HUES48 (cell line): ENCODE data around the gene HGFAC.

Source experiments
- H3K27ac ChIP-seq: one replicate; pipeline ENCODE4 v1.7.0; 2013; ENCODE audit warnings: low read depth, low read length, inconsistent platforms
- H3K27me3 ChIP-seq: 2 replicates; pipeline ENCODE4 v1.6.1; 2013; ENCODE audit warnings: mild to moderate bottlenecking, low read length; ENCODE audit not compliant: control insufficient read depth, insufficient read depth
- H3K36me3 ChIP-seq: 2 replicates; pipeline ENCODE4 v1.6.1; 2013; ENCODE audit warnings: low read length; ENCODE audit not compliant: control insufficient read depth, insufficient read depth
- H3K4me1 ChIP-seq: 2 replicates; pipeline ENCODE4 v1.6.1; 2013; ENCODE audit warnings: mild to moderate bottlenecking, low read length; ENCODE audit not compliant: control insufficient read depth, insufficient read depth
- H3K4me3 ChIP-seq: 2 replicates; pipeline ENCODE4 v1.5.1; 2013; ENCODE audit warnings: mild to moderate bottlenecking, low read depth, low read length
- H3K9ac ChIP-seq: 2 replicates; pipeline ENCODE4 v1.6.1; 2013; ENCODE audit warnings: mild to moderate bottlenecking, low read depth, low read length, moderate library complexity
- H3K9me3 ChIP-seq: 2 replicates; pipeline ENCODE4 v1.6.1; 2013; ENCODE audit warnings: low read length; ENCODE audit not compliant: control insufficient read depth, insufficient read depth

Gene HGFAC

GRCh38 chr4:3464349-3464905 is 22.7 kb downstream of the HGFAC start:
- Histone ChIP-seq H3K9ac (no peak overlapping the region), H3K4me1 (no peaks in the 10 kb centered on the region), H3K27ac (no peak overlapping the region), H3K9me3 (no peaks in the 10 kb centered on the region; the same call in 1 of the 2 replicates), H3K4me3 (no peak overlapping the region), H3K36me3 (no peaks in the 10 kb centered on the region), H3K27me3 (peaks cover 53% of the 10 kb centered on the region)

GRCh38 chr4:3464911-3465697 is 23.3 kb downstream of the HGFAC start:
- H3K9ac ChIP-seq, result no peak overlapping the region
- H3K27ac ChIP-seq, result no peak overlapping the region
- no peaks in the 10 kb centered on the region for H3K36me3 ChIP-seq
- H3K27me3 ChIP-seq, result peaks cover 54% of the 10 kb centered on the region
- H3K4me1 ChIP-seq, result no peaks in the 10 kb centered on the region
- no peak overlapping the region for H3K4me3 ChIP-seq
- H3K9me3 ChIP-seq, result no peaks in the 10 kb centered on the region; the same call in 1 of the 2 replicates

- H3K9me3 ChIP-seq, result no peaks in the 10 kb centered on the region; the same call in 1 of the 2 replicates
- no peak overlapping the region for H3K4me3 ChIP-seq
- no peaks in the 10 kb centered on the region for H3K36me3 ChIP-seq
- H3K27ac ChIP-seq, result no peak overlapping the region
- no peak overlapping the region for H3K9ac ChIP-seq
- H3K4me1 ChIP-seq, result no peaks in the 10 kb centered on the region
- peaks cover 55% of the 10 kb centered on the region for H3K27me3 ChIP-seq
These were observed 24.2 kb downstream of the HGFAC start for GRCh38 chr4:3465698-3466671.

GRCh38 chr4:3466691-3467600 is 25.2 kb downstream of the HGFAC start:
- Histone ChIP-seq H3K27me3 (peaks cover 52% of the 10 kb centered on the region), H3K4me3 (no peak overlapping the region), H3K9me3 (no peaks in the 10 kb centered on the region; the same call in 1 of the 2 replicates), H3K4me1 (no peaks in the 10 kb centered on the region), H3K27ac (no peak overlapping the region), H3K36me3 (no peaks in the 10 kb centered on the region), H3K9ac (no peak overlapping the region)

- no peaks in the 10 kb centered on the region for H3K36me3 ChIP-seq
- no peaks in the 10 kb centered on the region for H3K4me1 ChIP-seq
- H3K27me3 ChIP-seq, result peaks cover 51% of the 10 kb centered on the region
- no peak overlapping the region for H3K9ac ChIP-seq
- H3K4me3 ChIP-seq, result no peak overlapping the region
- no peak overlapping the region for H3K27ac ChIP-seq
- no peaks in the 10 kb centered on the region; the same call in 1 of the 2 replicates for H3K9me3 ChIP-seq
These were observed 25.8 kb downstream of the HGFAC start for GRCh38 chr4:3467601-3468031.

- peaks cover 53% of the 10 kb centered on the region for H3K27me3 ChIP-seq
These were observed 26.4 kb downstream of the HGFAC start for GRCh38 chr4:3468154-3468553.

GRCh38 chr4:3468804-3469203 is 27.0 kb downstream of the HGFAC start:
- no peak overlapping the region for H3K4me3 ChIP-seq
- H3K9ac ChIP-seq, result no peak overlapping the region
- H3K9me3 ChIP-seq, result no peaks in the 10 kb centered on the region; the same call in 1 of the 2 replicates
- H3K27ac ChIP-seq, result no peak overlapping the region
- no peaks in the 10 kb centered on the region; the same call in 1 of the 2 replicates for H3K4me1 ChIP-seq
- H3K36me3 ChIP-seq, result no peaks in the 10 kb centered on the region
- peaks cover 49% of the 10 kb centered on the region for H3K27me3 ChIP-seq

More at GRCh38 chr4:3468154-3468553, 26.4 kb downstream of the HGFAC start:
- Histone ChIP-seq H3K9ac (no peak overlapping the region), H3K4me1 (no peaks in the 10 kb centered on the region; the same call in 1 of the 2 replicates), H3K4me3 (no peak overlapping the region), H3K9me3 (no peaks in the 10 kb centered on the region; the same call in 1 of the 2 replicates), H3K27ac (no peak overlapping the region), H3K36me3 (no peaks in the 10 kb centered on the region)

GRCh38 chr4:3469386-3470243 is 27.8 kb downstream of the HGFAC start:
- Histone ChIP-seq H3K27me3 (peaks cover 47% of the 10 kb centered on the region), H3K9ac (no peak overlapping the region), H3K4me3 (no peak overlapping the region), H3K9me3 (no peaks in the 10 kb centered on the region; the same call in 1 of the 2 replicates), H3K4me1 (no peaks in the 10 kb centered on the region; the same call in 1 of the 2 replicates), H3K36me3 (no peaks in the 10 kb centered on the region), H3K27ac (no peak overlapping the region)

- Histone ChIP-seq H3K36me3 (no peaks in the 10 kb centered on the region), H3K4me1 (no peaks in the 10 kb centered on the region; the same call in 1 of the 2 replicates), H3K27me3 (peaks cover 47% of the 10 kb centered on the region), H3K4me3 (no peak overlapping the region), H3K27ac (no peak overlapping the region), H3K9me3 (no peaks in the 10 kb centered on the region; the same call in 1 of the 2 replicates), H3K9ac (no peak overlapping the region)
These were observed 28.7 kb downstream of the HGFAC start for GRCh38 chr4:3470244-3471097.
